Liver (tissue), 9 donors: ENCODE results near the gene NUBPL. TPM values are rescaled to one million over a fixed set of nuclear protein-coding genes. Genes with fewer than 3 reads are reported as not detected.
A peak's percentile ranks its signal among the peaks of the same experiment; 100 is the strongest.

ENCODE experiments used
- DNase-seq: peaks from one replicate; pipeline ENCODE4 v3.0.0-alpha.2; 2017; ENCODE audit warnings: low spot score
- H3K27ac ChIP-seq, 2 donors: one replicate each; pipeline ENCODE4 v1.7.0; 2013; ENCODE audit warnings: inconsistent platforms in 2 of 2, low read length in 2 of 2, control low read depth in 1 of 2, low read depth in 1 of 2, mild to moderate bottlenecking in 1 of 2
- H3K27me3 ChIP-seq, 4 donors: one replicate each; pipeline versions ENCODE4 v1.6.1 to v1.7.0; 2013; ENCODE audit warnings: low read length in 3 of 4, inconsistent platforms in 1 of 4, mild to moderate bottlenecking in 1 of 4, moderate library complexity in 1 of 4; ENCODE audit not compliant: control insufficient read depth in 4 of 4, insufficient read depth in 4 of 4
- H3K36me3 ChIP-seq, 4 donors: one replicate each; pipeline versions ENCODE4 v1.6.1 to v1.7.0; 2013; ENCODE audit warnings: low read length in 3 of 4, mild to moderate bottlenecking in 3 of 4, low read depth in 1 of 4, moderate library complexity in 1 of 4; ENCODE audit not compliant: control insufficient read depth in 4 of 4, insufficient read depth in 3 of 4
- H3K4me1 ChIP-seq, 4 donors: one replicate each; pipeline versions ENCODE4 v1.6.1 to v1.7.0; 2013; ENCODE audit warnings: low read length in 3 of 4, mild to moderate bottlenecking in 3 of 4, moderate library complexity in 1 of 4; ENCODE audit not compliant: control insufficient read depth in 4 of 4, insufficient read depth in 4 of 4
- H3K4me3 ChIP-seq, 3 donors: one replicate each; pipeline versions ENCODE4 v1.6.1 to v1.7.0; 2013; ENCODE audit warnings: low read length in 3 of 3, control low read depth in 1 of 3, low read depth in 1 of 3, mild to moderate bottlenecking in 1 of 3
- H3K9ac ChIP-seq, 2 donors: one replicate each; pipeline ENCODE4 v1.7.0; 2013; ENCODE audit warnings: low read length in 2 of 2, mild to moderate bottlenecking in 2 of 2, moderate library complexity in 2 of 2, control low read depth in 1 of 2, low read depth in 1 of 2
- H3K9me3 ChIP-seq, 4 donors: one replicate each; pipeline versions ENCODE4 v1.6.1 to v1.7.0; 2013; ENCODE audit warnings: low read length in 3 of 4; ENCODE audit not compliant: control insufficient read depth in 4 of 4
- ATF3 ChIP-seq: IDR thresholded peaks from 2 replicates; pipeline ENCODE4 v1.6.1; 2016; ENCODE audit warnings: antibody characterized with exemption
- CTCF ChIP-seq: fragments of 150-350 bp; IDR thresholded peaks from 2 replicates; pipeline ENCODE4 v1.5.1; 2017; ENCODE audit warnings: improper control_type of control experiment, low read depth, low read length; ENCODE audit not compliant: missing input control
- EGR1 ChIP-seq, 2 donors: IDR thresholded peaks; 2 replicates each; pipeline ENCODE4 v1.6.1; 2016 to 2018; ENCODE audit warnings: antibody characterized with exemption in 2 of 2, low read depth in 2 of 2
- FOXA1 ChIP-seq: IDR thresholded peaks from 2 replicates; pipeline ENCODE4 v1.6.1; 2016; ENCODE audit warnings: antibody characterized with exemption
- FOXA2 ChIP-seq: IDR thresholded peaks from 2 replicates; pipeline ENCODE4 v1.6.1; 2016; ENCODE audit warnings: antibody characterized with exemption
- GABPA ChIP-seq, 2 donors: IDR thresholded peaks in 1 of 2; conservative IDR thresholded peaks in 1 of 2; 2 replicates each; pipeline ENCODE4 v1.6.1; 2016; ENCODE audit warnings: antibody characterized with exemption in 2 of 2, mild to moderate bottlenecking in 1 of 2, moderate library complexity in 1 of 2
- HNF4A ChIP-seq, 2 donors: conservative IDR thresholded peaks; 2 replicates each; pipeline ENCODE4 v1.6.1; 2016; ENCODE audit warnings: antibody characterized with exemption in 2 of 2, mild to moderate bottlenecking in 2 of 2
- HNF4G ChIP-seq: IDR thresholded peaks from 2 replicates; pipeline ENCODE4 v1.6.1; 2016; ENCODE audit warnings: antibody characterized with exemption
- JUND ChIP-seq, 2 donors: IDR thresholded peaks; 2 replicates each; pipeline ENCODE4 v1.6.1; 2016; ENCODE audit warnings: antibody characterized with exemption in 2 of 2
- MAX ChIP-seq: IDR thresholded peaks from 2 replicates; pipeline ENCODE4 v1.6.1; 2016; ENCODE audit warnings: antibody characterized with exemption
- NR2F2 ChIP-seq: IDR thresholded peaks from 2 replicates; pipeline ENCODE4 v1.6.1; 2016; ENCODE audit warnings: antibody characterized with exemption
- RAD21 ChIP-seq, 2 donors: IDR thresholded peaks; 2 replicates each; pipeline ENCODE4 v1.6.1; 2016; ENCODE audit warnings: antibody characterized with exemption in 2 of 2, mild to moderate bottlenecking in 2 of 2
- RXRA ChIP-seq, 2 donors: IDR thresholded peaks; 2 replicates each; pipeline ENCODE4 v1.6.1; 2017 to 2018; ENCODE audit warnings: antibody characterized with exemption in 2 of 2, mild to moderate bottlenecking in 1 of 2
- SP1 ChIP-seq: IDR thresholded peaks from 2 replicates; pipeline ENCODE4 v1.6.1; 2018; ENCODE audit warnings: antibody characterized with exemption, mild to moderate bottlenecking
- TAF1 ChIP-seq: conservative IDR thresholded peaks from 2 replicates; pipeline ENCODE4 v1.6.1; 2016; ENCODE audit warnings: antibody characterized with exemption, mild to moderate bottlenecking
- YY1 ChIP-seq: IDR thresholded peaks from 2 replicates; pipeline ENCODE4 v1.6.1; 2016; ENCODE audit warnings: antibody characterized with exemption, mild to moderate bottlenecking
- ZBTB33 ChIP-seq: IDR thresholded peaks from 2 replicates; pipeline ENCODE4 v1.6.1; 2016; ENCODE audit warnings: antibody characterized with exemption
- whole genome bisulfite sequencing: extraction: QIAGEN DNeasy Blood & Tissue Kit; methylation state at CpG from one replicate; pipeline ENCODE4 v1.1.7; 2013; 5-methylcytosine and 5-hydroxymethylcytosine counted together
- polyA plus RNA-seq, 2 donors: library from polyadenylated mRNA; stranded (reverse) in 1 of 2; unstranded in 1 of 2; fragments of 200-250 nt in 1 of 2; fragments of >200 nt in 1 of 2; fragmentation: Nextera tagmentation in 1 of 2; extraction: Ambion mirVana in 1 of 2; gene quantifications; one replicate each; pipeline versions ENCODE4 v1.2.1 to v1.2.3, GENCODE V29; 2013 to 2015
- total RNA-seq, 2 donors: library from RNA; depleted of rRNA; stranded (reverse); fragments of >200 nt; gene quantifications; one replicate each; pipeline ENCODE4 v1.2.3, GENCODE V29; 2014
- donor health status: healthy.
- donor health status: healthy.
- donor health status: healthy.
- donor health status: healthy.
- donor health status: healthy.

Gene NUBPL
- total and polyA plus RNA-seq, 4 donors: 4.2 to 9.3 (median 6.7) TPM

- TF ChIP-seq NR2F2 (peak; percentile 33), HNF4A (conservative IDR thresholded peaks at IDR 0.05) (no peak)
- Histone ChIP-seq H3K9ac (no peak overlapping the region), H3K9me3 (no peaks in the 10 kb centered on the region), H3K36me3 (no peaks in the 10 kb centered on the region), H3K4me3 (no peak overlapping the region), H3K27ac (no peak overlapping the region), H3K27me3 (no peaks in the 10 kb centered on the region), H3K4me1 (no peaks in the 10 kb centered on the region)
- WGBS: 54% methylated on average over 3 of the region's 3 CpGs
- no peak for DNase-seq
These were observed 17.1 kb downstream of the NUBPL start for GRCh38 chr14:31578266-31578665.

- Histone ChIP-seq H3K9ac (no peak overlapping the region), H3K36me3 (no peaks in the 10 kb centered on the region), H3K4me3 (no peak overlapping the region), H3K4me1 (no peaks in the 10 kb centered on the region), H3K27me3 (no peaks in the 10 kb centered on the region), H3K27ac (no peak overlapping the region), H3K9me3 (no peaks in the 10 kb centered on the region)
- TF ChIP-seq CTCF (no peak), NR2F2 (no peak), FOXA1 (no peak), RXRA (IDR thresholded peaks at IDR 0.05) (no peak), GABPA (IDR thresholded peaks at IDR 0.05 in 1 of 2, conservative IDR thresholded peaks at IDR 0.05 in 1 of 2) (no peak), RAD21 (IDR thresholded peaks at IDR 0.05) (no peak), FOXA2 (no peak), YY1 (no peak), ATF3 (no peak), HNF4G (no peak), TAF1 (no peak)
- DNase-seq: no peak
- WGBS: 62% methylated on average over 7 of the region's 7 CpGs
These were observed 17.7 kb downstream of the NUBPL start for GRCh38 chr14:31578792-31579501.

GRCh38 chr14:31580234-31580633 lies 19.0 kb downstream of the NUBPL start:
- H3K4me3 ChIP-seq: no peak overlapping the region
- 86% methylated on average over 3 of the region's 3 CpGs for WGBS
- no peaks in the 10 kb centered on the region for H3K4me1 ChIP-seq
- no peaks in the 10 kb centered on the region for H3K27me3 ChIP-seq
- H3K9ac ChIP-seq: no peak overlapping the region
- H3K36me3 ChIP-seq: no peaks in the 10 kb centered on the region
- no peak for DNase-seq
- H3K27ac ChIP-seq: no peak overlapping the region
- TF ChIP-seq HNF4A (conservative IDR thresholded peaks at IDR 0.05) (peak; percentile 28 to 60), SP1 (no peak)
- no peaks in the 10 kb centered on the region for H3K9me3 ChIP-seq

- DNase-seq: no peak
- H3K4me1 ChIP-seq: no peaks in the 10 kb centered on the region
- no peak overlapping the region for H3K9ac ChIP-seq
- H3K27me3 ChIP-seq: no peaks in the 10 kb centered on the region
- no peaks in the 10 kb centered on the region for H3K36me3 ChIP-seq
- 83% methylated on average over 1 of the region's 1 CpG for WGBS
- TF ChIP-seq FOXA2: no peak
- TF ChIP-seq RXRA (IDR thresholded peaks at IDR 0.05): no peak
- TF ChIP-seq ZBTB33: no peak
- TF ChIP-seq EGR1 (IDR thresholded peaks at IDR 0.05; ENCODE audit: low read depth in 2 of 2): no peak
- no peak for TF ChIP-seq NR2F2
- TF ChIP-seq FOXA1: no peak
- no peak for TF ChIP-seq CTCF
- no peak for TF ChIP-seq RAD21 (IDR thresholded peaks at IDR 0.05)
- TF ChIP-seq YY1: no peak
- no peak for TF ChIP-seq SP1
- TF ChIP-seq MAX: no peak
- no peak for TF ChIP-seq JUND (IDR thresholded peaks at IDR 0.05)
- no peak overlapping the region for H3K27ac ChIP-seq
- H3K9me3 ChIP-seq: no peaks in the 10 kb centered on the region
- H3K4me3 ChIP-seq: no peak overlapping the region
These were observed 21.1 kb downstream of the NUBPL start for GRCh38 chr14:31582286-31582691.
